CD4-positive, alpha-beta T cell (primary cell): ENCODE data around the gene JMJD6. TPM values are rescaled to one million over a fixed set of nuclear protein-coding genes. Genes with fewer than 3 reads are reported as not detected.
A peak's percentile ranks its signal among the peaks of the same experiment; 100 is the strongest.
"Not testable (repeated sequence)": the region's sequence is repeated elsewhere in the genome, so short reads cannot be mapped to it uniquely, and the experiment has no call there.

Experiments
- ATAC-seq: fragments of 200-7000 bp; cut with Tn5 transposase; one replicate; pipeline ENCODE4 v1.10.0; 2022; ENCODE audit warnings: mild to moderate bottlenecking; ENCODE audit not compliant: poor library complexity
- CTCF ChIA-PET: fragments of 350-600 bp; sonication (Branson Sonifier 250); formaldehyde crosslinking; loops from one replicate; lab custom pipeline; 2021; ENCODE audit warnings: antibody characterized with exemption, inconsistent platforms; lab: Charles Lee
- POLR2A ChIA-PET: fragments of 350-600 bp; sonication (Branson Sonifier 250); formaldehyde crosslinking; loops from one replicate; lab custom pipeline; 2021; ENCODE audit warnings: antibody characterized with exemption, inconsistent platforms; lab: Charles Lee
- DNase-seq, 14 experiments: peaks; one replicate each; pipeline ENCODE4 v3.0.0-alpha.2; 2013 to 2020; ENCODE audit warnings: mixed read lengths in 2 of 14
- H3K27ac ChIP-seq, 2 donors: one replicate each; pipeline versions ENCODE4 v1.5.1 to v1.7.0; 2013; ENCODE audit warnings: low read length in 2 of 2, low read depth in 1 of 2, mild to moderate bottlenecking in 1 of 2
- H3K27me3 ChIP-seq, 2 experiments: 1 replicate in 1 of 2; 2 replicates in 1 of 2; pipeline versions ENCODE4 v1.6.1 to v1.7.0; 2013; ENCODE audit warnings: low read length in 2 of 2, control low read depth in 1 of 2, mild to moderate bottlenecking in 1 of 2, moderate library complexity in 1 of 2; ENCODE audit not compliant: insufficient read depth in 2 of 2, control insufficient read depth in 1 of 2
- H3K36me3 ChIP-seq: one replicate; pipeline ENCODE4 v1.6.1; 2013; ENCODE audit warnings: low read length, control low read depth; ENCODE audit not compliant: insufficient read depth
- H3K4me1 ChIP-seq: one replicate; pipeline ENCODE4 v1.6.1; 2013; ENCODE audit warnings: low read length, control low read depth; ENCODE audit not compliant: insufficient read depth
- H3K4me3 ChIP-seq: one replicate; pipeline ENCODE4 v1.5.1; 2013; ENCODE audit warnings: mild to moderate bottlenecking, low read length, moderate library complexity
- H3K9me3 ChIP-seq, 2 experiments: 1 replicate in 1 of 2; 2 replicates in 1 of 2; pipeline versions ENCODE4 v1.6.1 to v1.7.0; 2013; ENCODE audit warnings: low read length in 2 of 2, mild to moderate bottlenecking in 2 of 2, control low read depth in 1 of 2, moderate library complexity in 1 of 2; ENCODE audit not compliant: control insufficient read depth in 1 of 2, insufficient read depth in 1 of 2
- H3K27ac Mint-ChIP-seq: one replicate; pipeline ENCODE4 v1.8.0; 2020; ENCODE audit warnings: mixed read lengths
- H3K27me3 Mint-ChIP-seq: one replicate; pipeline ENCODE4 v1.8.0; 2021; ENCODE audit warnings: mixed read lengths
- H3K36me3 Mint-ChIP-seq: one replicate; pipeline ENCODE4 v1.8.0; 2021; ENCODE audit warnings: low read depth, mixed read lengths
- H3K4me1 Mint-ChIP-seq: one replicate; pipeline ENCODE4 v1.8.0; 2021; ENCODE audit warnings: low read depth, mixed read lengths
- H3K4me3 Mint-ChIP-seq: one replicate; pipeline ENCODE4 v1.8.0; 2020; ENCODE audit warnings: mild to moderate bottlenecking, mixed read lengths
- H3K9me3 Mint-ChIP-seq: one replicate; pipeline ENCODE4 v1.8.0; 2020; ENCODE audit warnings: mixed read lengths
- CTCF ChIP-seq: fragments of 200-600 bp; IDR thresholded peaks from one replicate; pipeline ENCODE4 v1.8.0; 2022; ENCODE audit warnings: antibody characterized with exemption, mild to moderate bottlenecking
- intact Hi-C, 2 experiments: fragments of 100-400 bp; cut with DNase I in 1 of 2; cut with micrococcal nuclease in 1 of 2; formaldehyde crosslinking; loops; one replicate each; pipeline versions ENCODE4 v1.15.1 to v1.9.0; 2023 to 2025; cut with DNase I, micrococcal nuclease
- total RNA-seq, 174 experiments: library from RNA in 2 of 174; stranded (reverse) in 2 of 174; gene quantifications; one replicate each; pipeline ENCODE4 v1.2.3 and lab custom pipeline; 2021 to 2026

The JMJD6 gene
- total RNA-seq, 2 experiments from 2014 or later: 133 to 134 TPM

DNA sequence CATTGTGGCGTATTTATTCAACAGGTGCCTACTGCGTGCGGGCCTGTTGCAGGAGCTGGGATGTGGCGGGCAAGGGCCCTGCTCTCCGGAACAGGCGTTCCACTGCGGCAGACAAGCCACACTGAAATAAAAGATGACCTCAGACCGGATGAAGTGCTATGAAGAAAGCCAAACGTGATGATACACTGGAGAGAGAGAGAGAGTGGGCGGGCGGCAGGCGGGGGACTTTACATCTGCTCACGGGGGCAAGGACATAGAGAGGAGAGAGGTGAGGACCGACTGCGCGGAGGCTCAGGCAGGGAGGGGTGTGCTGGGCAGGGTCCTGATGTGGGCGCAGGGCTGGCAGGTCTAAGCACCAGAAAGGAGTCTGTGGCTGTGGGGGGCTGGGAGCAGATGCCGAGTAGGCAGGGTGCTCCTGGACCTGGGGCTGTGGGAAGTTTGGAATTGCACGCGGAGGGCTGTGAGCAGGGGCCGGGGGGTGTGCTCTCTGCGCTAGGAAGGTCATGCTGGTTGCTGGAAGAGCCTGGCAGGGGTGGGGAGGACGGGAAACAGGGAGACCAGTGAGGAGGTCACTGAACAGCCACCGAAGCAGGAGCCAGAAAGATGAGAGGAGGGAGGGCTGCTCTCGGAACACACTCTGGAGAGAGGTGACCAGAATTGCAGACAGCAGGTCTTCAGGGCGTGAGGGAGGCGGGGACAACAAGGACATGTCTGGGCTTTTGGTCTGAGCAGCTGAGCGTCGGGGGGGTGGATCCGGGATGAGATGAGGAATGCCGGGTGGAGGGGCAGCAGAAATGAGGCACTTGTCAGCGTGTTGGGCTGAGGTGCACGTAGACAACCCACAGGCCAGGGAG, 25.6 kb downstream of the JMJD6 start:
- Histone ChIP-seq H3K36me3 (no peaks in the 10 kb centered on the region), H3K27me3 (no peaks in the 10 kb centered on the region), H3K27ac (no peak overlapping the region), H3K9me3 (no peaks in the 10 kb centered on the region), H3K4me1 (peaks cover 3% of the 10 kb centered on the region), H3K4me3 (no peak overlapping the region)
- ATAC-seq (no peak), DNase-seq (peak in 3 of 14 experiments; percentile 34 to 60 (median 48))
- Mint-ChIP-seq H3K9me3 (no peaks in the 10 kb centered on the region), H3K27me3 (no peaks in the 10 kb centered on the region), H3K27ac (peak overlapping the region; percentile 4), H3K4me1 (no peaks in the 10 kb centered on the region), H3K4me3 (no peak overlapping the region), H3K36me3 (no peaks in the 10 kb centered on the region)
- intact Hi-C loops: no loop called here
- ChIA-PET POLR2A (no interaction called here), CTCF (no interaction called here)
- TF ChIP-seq CTCF: no peak

- Mint-ChIP-seq H3K9me3 (no peaks in the 10 kb centered on the region), H3K4me3 (no peak overlapping the region), H3K27ac (peak overlapping the region; percentile 4), H3K27me3 (no peaks in the 10 kb centered on the region), H3K4me1 (no peaks in the 10 kb centered on the region), H3K36me3 (no peaks in the 10 kb centered on the region)
- no peak overlapping the region for H3K27ac ChIP-seq
- no peaks in the 10 kb centered on the region for H3K9me3 ChIP-seq
- intact Hi-C loops: no loop called here
- H3K36me3 ChIP-seq: no peaks in the 10 kb centered on the region
- H3K4me3 ChIP-seq: no peak overlapping the region
- DNase-seq (no peak), ATAC-seq (no peak)
- ChIA-PET POLR2A (no interaction called here), CTCF (no interaction called here)
- H3K27me3 ChIP-seq: no peaks in the 10 kb centered on the region
- H3K4me1 ChIP-seq: peaks cover 3% of the 10 kb centered on the region
- TF ChIP-seq CTCF: no peak
These were observed 26.2 kb downstream of the JMJD6 start for GRCh38 chr17:76700270-76700616.

DNA sequence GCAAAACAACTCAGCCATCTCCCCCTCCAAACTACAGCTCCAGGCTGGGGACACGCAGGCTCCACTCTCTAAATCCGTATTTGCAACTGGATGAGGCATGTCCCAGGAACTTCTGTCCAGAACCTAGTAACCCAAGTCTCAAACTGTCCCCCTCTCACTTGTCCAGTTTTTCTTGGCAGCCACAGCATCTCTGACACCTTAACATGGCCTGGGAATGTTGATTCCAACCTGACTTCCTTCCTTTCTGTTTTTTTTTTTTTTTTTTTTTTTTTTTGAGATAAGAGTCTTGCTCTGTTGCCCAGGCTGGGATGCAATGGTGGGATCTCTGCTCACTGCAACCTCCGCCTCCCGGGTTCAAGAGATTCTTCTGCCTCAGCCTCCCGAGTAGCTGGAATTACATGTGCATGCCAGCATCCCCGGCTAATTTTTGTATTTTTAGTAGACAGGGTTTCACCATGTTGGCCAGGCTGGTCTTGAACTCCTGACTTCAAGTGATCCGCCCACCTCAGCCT, 27.9 kb downstream of the JMJD6 start:
- H3K4me3 ChIP-seq, H3K9me3 ChIP-seq, H3K4me1 ChIP-seq, DNase-seq, H3K27me3 Mint-ChIP-seq, H3K36me3 ChIP-seq, H3K27me3 ChIP-seq, H3K4me3 Mint-ChIP-seq, ATAC-seq, H3K36me3 Mint-ChIP-seq, H3K9me3 Mint-ChIP-seq, CTCF ChIA-PET, H3K27ac Mint-ChIP-seq, H3K27ac ChIP-seq, H3K4me1 Mint-ChIP-seq, POLR2A ChIA-PET, intact Hi-C loops: not testable (repeated sequence)
